Thyroid gland (tissue), 4 donors: ENCODE measurements around the gene ZNF524. TPM values are rescaled to one million over a fixed set of nuclear protein-coding genes. Genes with fewer than 3 reads are reported as not detected.

Experiments
- DNase-seq, 2 donors: peaks; one replicate each; pipeline ENCODE4 v3.0.0-alpha.2; 2019
- H3K27ac ChIP-seq, 3 donors: fragments of 200-600 bp; sonication (generic); 1 replicate in 2 of 3; 2 replicates in 1 of 3; pipeline ENCODE4 v1.5.1; 2016 to 2019; ENCODE audit warnings: mild to moderate bottlenecking in 1 of 3, moderate library complexity in 1 of 3
- H3K27me3 ChIP-seq: fragments of 200-600 bp; sonication (generic); one replicate; pipeline ENCODE4 v1.5.1; 2019
- H3K36me3 ChIP-seq, 2 donors: fragments of 200-600 bp; sonication (generic); one replicate each; pipeline ENCODE4 v1.5.1; 2016 to 2019
- H3K4me1 ChIP-seq, 2 donors: fragments of 200-600 bp; sonication (generic); one replicate each; pipeline ENCODE4 v1.5.1; 2017 to 2019
- H3K4me3 ChIP-seq, 3 donors: fragments of 200-600 bp; sonication (generic); replicated peaks in 1 of 3; 1 replicate in 2 of 3; 2 replicates in 1 of 3; pipeline ENCODE4 v1.5.1; 2016; ENCODE audit warnings: mild to moderate bottlenecking in 1 of 3
- H3K9me3 ChIP-seq: fragments of 200-600 bp; sonication (generic); one replicate; pipeline ENCODE4 v1.5.1; 2017
- POLR2A ChIP-seq, 2 donors: fragments of 450-650 bp; IDR thresholded peaks; one replicate each; pipeline ENCODE4 v1.6.1; 2017; ENCODE audit warnings: antibody characterized with exemption in 2 of 2, mild to moderate bottlenecking in 2 of 2, moderate library complexity in 1 of 2
- whole genome bisulfite sequencing, 2 donors: methylation state at CpG; one replicate each; pipeline ENCODE4 v1.1.5; 2017; 5-methylcytosine and 5-hydroxymethylcytosine counted together
- intact Hi-C: fragments of 100-400 bp; cut with DNase I; formaldehyde crosslinking; loops from one replicate; pipeline ENCODE4 v1.15.1; 2023
- total RNA-seq, 4 donors: library from RNA; depleted of rRNA; stranded (reverse); fragments of >200 nt; gene quantifications; one replicate each; pipeline ENCODE4 v1.2.3, GENCODE V29; 2016
- TF ChIP-seq, protein P1 (sequence below), 6 experiments: fragments of 200-600 bp in 3 of 6; fragments of 450-650 bp in 3 of 6; sonication (generic) in 3 of 6; IDR thresholded peaks; one replicate each; pipeline ENCODE4 v1.5.1; 2016 to 2019; ENCODE audit warnings: antibody characterized with exemption in 6 of 6, mild to moderate bottlenecking in 2 of 6, inconsistent platforms in 1 of 6, moderate library complexity in 1 of 6

The ZNF524 gene
- total RNA-seq, 4 donors from 2014 or later: 13.0 to 34.2 (median 28.9) TPM

DNA sequence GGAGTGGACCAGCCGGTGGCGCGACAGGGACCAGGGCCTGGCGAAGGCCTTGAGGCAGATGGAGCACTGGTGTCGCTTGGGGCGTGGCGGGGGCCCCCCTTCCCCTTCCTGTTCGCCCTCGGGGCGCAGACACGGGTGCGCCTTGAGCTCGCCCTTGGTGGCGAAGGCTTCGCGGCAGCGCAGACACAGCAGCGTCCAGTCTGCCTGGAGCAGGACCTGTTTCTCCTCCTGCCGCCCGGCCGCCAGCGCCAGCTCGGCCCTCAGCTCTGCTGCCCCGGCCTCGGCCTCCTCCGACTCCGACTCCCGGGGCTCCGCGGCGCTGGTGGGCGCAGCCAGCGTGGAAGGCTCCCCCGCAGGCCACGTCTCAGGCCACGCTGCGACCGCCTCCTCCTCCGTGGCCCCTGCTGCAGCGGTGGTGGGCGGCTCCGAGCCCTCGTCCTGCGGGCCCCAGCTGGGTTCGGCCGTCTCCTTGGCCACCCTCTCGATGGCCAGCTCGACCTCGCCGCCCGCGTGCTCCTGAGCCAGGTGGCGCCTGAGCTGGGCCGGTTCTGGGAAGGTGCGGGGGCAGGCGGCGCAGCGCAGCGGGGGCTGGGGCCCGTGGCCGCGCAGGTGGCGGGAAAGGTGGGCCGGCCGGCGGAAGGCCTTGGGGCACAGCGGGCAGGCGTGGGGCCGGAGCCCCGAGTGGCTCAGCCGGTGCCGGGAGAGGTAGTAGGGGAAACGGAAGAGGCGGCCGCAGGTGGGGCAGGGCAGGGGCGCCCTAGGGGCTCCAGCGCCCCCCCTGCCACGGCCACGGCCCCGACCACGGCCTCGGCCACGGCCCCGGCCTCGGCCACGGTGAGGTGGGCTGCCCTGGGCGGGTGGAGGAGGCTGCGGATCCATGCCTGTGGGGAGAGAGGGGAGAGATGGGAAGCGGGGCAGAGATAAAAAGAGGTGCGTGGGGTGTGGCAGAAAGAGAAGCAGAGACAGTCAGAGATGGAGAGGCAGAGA is 21.0 kb upstream of the ZNF524 start:
- TF ChIP-seq, protein P1, sequence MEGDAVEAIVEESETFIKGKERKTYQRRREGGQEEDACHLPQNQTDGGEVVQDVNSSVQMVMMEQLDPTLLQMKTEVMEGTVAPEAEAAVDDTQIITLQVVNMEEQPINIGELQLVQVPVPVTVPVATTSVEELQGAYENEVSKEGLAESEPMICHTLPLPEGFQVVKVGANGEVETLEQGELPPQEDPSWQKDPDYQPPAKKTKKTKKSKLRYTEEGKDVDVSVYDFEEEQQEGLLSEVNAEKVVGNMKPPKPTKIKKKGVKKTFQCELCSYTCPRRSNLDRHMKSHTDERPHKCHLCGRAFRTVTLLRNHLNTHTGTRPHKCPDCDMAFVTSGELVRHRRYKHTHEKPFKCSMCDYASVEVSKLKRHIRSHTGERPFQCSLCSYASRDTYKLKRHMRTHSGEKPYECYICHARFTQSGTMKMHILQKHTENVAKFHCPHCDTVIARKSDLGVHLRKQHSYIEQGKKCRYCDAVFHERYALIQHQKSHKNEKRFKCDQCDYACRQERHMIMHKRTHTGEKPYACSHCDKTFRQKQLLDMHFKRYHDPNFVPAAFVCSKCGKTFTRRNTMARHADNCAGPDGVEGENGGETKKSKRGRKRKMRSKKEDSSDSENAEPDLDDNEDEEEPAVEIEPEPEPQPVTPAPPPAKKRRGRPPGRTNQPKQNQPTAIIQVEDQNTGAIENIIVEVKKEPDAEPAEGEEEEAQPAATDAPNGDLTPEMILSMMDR (IDR thresholded peaks at IDR 0.05): no peak
- TF ChIP-seq POLR2A (IDR thresholded peaks at IDR 0.05): no peak
- Histone ChIP-seq H3K27me3 (no peaks in the 10 kb centered on the region), H3K9me3 (no peaks in the 10 kb centered on the region), H3K4me3 (peak overlapping the region in 2 of 3 donors; percentile 19 to 95), H3K27ac (no peak overlapping the region), H3K4me1 (peaks cover 11 to 24% of the 10 kb centered on the region in 2 donors), H3K36me3 (peaks cover 11 to 18% of the 10 kb centered on the region in 2 donors)
- DNase-seq: no peak
- intact Hi-C loops: no loop called here
- WGBS, 2 donors: 95% methylated on average over 43 to 78 of the region's 90 CpGs

DNA sequence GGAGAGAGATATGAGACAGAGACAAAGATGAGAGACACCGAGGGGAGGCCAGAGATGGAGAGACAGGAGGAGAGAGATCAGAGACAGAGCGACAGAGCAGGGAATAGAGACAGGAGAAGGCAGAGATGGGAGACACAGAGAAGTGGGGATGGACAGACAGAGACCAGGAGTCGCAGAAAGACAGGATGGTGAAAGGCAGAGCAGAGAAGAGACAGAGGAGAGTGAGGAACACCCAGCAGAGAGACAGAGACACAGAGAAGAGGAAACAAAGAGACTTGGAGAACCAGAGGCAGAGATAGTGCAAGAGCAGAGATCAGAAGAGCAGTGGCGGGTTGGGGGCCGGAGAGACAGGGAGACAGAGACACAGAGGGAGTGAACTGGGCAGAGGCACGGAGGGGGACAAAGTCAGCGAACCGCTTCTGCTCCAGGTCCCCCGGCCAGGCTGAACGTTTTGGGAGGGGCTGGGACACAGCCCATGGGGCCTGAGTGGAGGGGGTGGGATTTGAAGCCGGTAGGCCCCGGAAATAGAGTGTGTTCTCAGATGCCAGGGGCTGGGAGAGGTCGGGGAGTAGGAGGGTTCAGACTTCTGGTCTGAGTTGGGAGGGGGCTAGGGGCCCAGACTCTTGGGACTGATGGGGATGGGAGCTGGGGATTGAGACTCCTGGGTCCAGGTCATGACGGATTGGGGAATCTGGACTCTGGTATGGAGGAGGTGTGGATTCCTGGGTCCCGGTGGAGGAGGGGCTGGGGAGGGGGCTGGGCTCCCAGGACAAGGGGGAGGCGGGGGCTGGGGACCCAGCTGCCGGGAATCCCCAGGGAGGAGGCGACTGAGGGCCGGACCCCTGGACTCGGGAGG is 20.1 kb upstream of the ZNF524 start:
- Histone ChIP-seq H3K9me3 (no peaks in the 10 kb centered on the region), H3K27me3 (no peaks in the 10 kb centered on the region), H3K36me3 (peaks cover 11 to 18% of the 10 kb centered on the region in 2 donors), H3K27ac (peak overlapping the region; percentile 87 to 97 (median 96)), H3K4me1 (peaks cover 11 to 24% of the 10 kb centered on the region in 2 donors), H3K4me3 (peak overlapping the region; percentile 19 to 95 (median 65))
- TF ChIP-seq POLR2A (IDR thresholded peaks at IDR 0.05): no peak
- TF ChIP-seq, protein P1 (IDR thresholded peaks at IDR 0.05): no peak
- WGBS, 2 donors: 11 to 13% methylated on average over 15 to 17 of the region's 20 CpGs
- intact Hi-C loops: no loop called here
- DNase-seq: peak; percentile 60 to 62

DNA sequence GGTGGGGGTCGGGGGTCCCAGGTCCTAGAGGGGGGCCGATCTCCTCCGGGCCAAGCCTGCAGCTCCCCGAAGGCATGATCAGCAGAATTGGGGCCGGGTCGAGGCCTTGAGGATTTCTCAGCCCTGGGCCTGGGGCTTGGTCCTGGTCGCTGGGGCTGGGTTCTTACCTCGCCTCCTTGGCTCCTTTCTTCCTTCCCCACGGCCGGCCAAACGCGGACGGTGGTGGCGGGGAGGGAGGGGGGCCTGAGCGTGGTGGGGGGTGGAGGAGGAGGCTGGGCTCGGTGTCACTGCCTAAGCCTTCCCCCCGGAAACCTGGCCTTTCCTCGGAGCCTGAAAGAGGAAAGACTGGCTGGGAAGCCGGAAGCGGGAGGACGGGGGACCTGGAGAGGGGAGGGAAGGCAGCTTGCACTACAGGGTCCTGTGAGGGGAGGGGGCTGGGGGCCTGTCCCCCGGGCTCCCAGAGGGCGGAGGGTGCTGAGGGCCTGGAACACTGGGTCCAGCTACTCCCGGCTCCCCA is 19.4 kb upstream of the ZNF524 start, which contains the start of gene ZNF579:
Gene ZNF579, minus strand, starts transcription at position 221 of the 517 bp plus-strand sequence. CDS start 1,209 bp downstream, outside the sequence.
- Histone ChIP-seq H3K9me3 (no peaks in the 10 kb centered on the region), H3K36me3 (peaks cover 11 to 18% of the 10 kb centered on the region in 2 donors), H3K27me3 (no peaks in the 10 kb centered on the region), H3K4me3 (peak within 1 kb of the TSS; percentile 19 to 95 (median 65)), H3K27ac (peak within 1 kb of the TSS; percentile 87 to 97 (median 96)), H3K4me1 (peaks cover 11 to 24% of the 10 kb centered on the region in 2 donors)
- peak; percentile 85 to 87 for DNase-seq
- WGBS, 2 donors: 0 to 1% methylated on average over 10 to 13 of the region's 24 CpGs
- TF ChIP-seq, protein P1 (IDR thresholded peaks at IDR 0.05): no peak
- no peak for TF ChIP-seq POLR2A (IDR thresholded peaks at IDR 0.05)
- intact Hi-C loops: no loop called here

DNA sequence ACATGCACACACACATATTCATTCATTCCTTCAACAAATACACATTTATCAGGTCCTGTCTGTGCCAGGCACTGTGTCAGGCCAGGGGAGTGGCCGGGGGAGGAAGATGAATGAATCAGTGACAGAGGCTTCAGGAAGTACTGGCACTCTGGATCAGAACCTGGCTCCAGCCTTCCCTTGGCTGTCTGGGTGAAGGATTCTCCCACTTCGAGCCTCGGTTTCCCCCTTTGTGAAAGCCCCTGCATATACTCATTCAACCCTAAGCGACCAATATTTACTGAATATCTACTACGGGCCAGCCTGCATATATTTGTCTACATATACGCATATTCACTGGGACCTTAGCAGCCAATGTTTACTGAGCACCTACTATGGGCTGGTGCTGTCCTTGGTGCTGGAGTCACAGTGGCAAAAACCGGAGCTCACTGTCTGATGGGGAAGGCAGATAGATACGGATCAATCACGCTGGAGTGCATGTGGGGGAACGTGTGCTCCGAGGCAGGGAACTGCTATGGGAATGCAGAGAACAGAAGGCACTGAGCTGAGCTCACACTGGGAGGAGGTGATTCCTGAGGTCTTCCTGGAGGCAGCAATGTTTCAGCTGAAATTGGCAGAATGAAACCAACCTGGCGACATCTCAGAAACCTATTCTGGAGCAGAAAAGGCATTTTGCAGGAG is 18.8 kb upstream of the ZNF524 start:
- 32% methylated on average over 11 to 12 of the region's 12 CpGs for WGBS, 2 donors

More for the DNA sequence above, 18.8 kb upstream of the ZNF524 start:
- Histone ChIP-seq H3K4me1 (peaks cover 11 to 24% of the 10 kb centered on the region in 2 donors), H3K36me3 (peaks cover 11 to 18% of the 10 kb centered on the region in 2 donors), H3K9me3 (no peaks in the 10 kb centered on the region), H3K27ac (peak overlapping the region; percentile 87 to 97 (median 96)), H3K4me3 (peak overlapping the region; percentile 19 to 95 (median 65)), H3K27me3 (no peaks in the 10 kb centered on the region)
- DNase-seq: peak in 1 of 2 donors; percentile 18
- intact Hi-C loops: no loop called here
- no peak for TF ChIP-seq POLR2A (IDR thresholded peaks at IDR 0.05)
- TF ChIP-seq, protein P1 (IDR thresholded peaks at IDR 0.05): no peak
